Activated naive CD4-positive, alpha-beta T cell treated with Interleukin-2 at 50 U/mL for 16 hours (primary cell): ENCODE measurements around the gene PLCB3.

Source experiments
- DNase-seq: peaks from one replicate; pipeline ENCODE4 v3.0.0-alpha.2; 2020

PLCB3 gene

GRCh38 chr11:64251016-64251752 lies at the start of gene PLCB3:
Gene PLCB3, plus strand, starts transcription at chr11:64251530. Its CDS starts 120 bp downstream, at chr11:64251650.
- peak; percentile 65 for DNase-seq

GRCh38 chr11:64201543-64201942 lies 49.8 kb upstream of the PLCB3 start:
- DNase-seq = no peak

- DNase-seq = no peak
These were observed 48.3 kb upstream of the PLCB3 start for GRCh38 chr11:64202992-64203391.

GRCh38 chr11:64203421-64204079 lies 47.8 kb upstream of the PLCB3 start:
- DNase-seq = no peak

- no peak for DNase-seq
These were observed 47.3 kb upstream of the PLCB3 start for GRCh38 chr11:64204080-64204440.

- peak; percentile 82 for DNase-seq
These were observed 46.8 kb upstream of the PLCB3 start for GRCh38 chr11:64204464-64204989.

- peak; percentile 70 for DNase-seq
These were observed 44.7 kb upstream of the PLCB3 start, which contains the start of gene FERMT3 for GRCh38 chr11:64206457-64207255. Gene FERMT3, plus strand, starts transcription at chr11:64206721. Its CDS starts 644 bp downstream, at chr11:64207365.

- DNase-seq = peak; percentile 85
These were observed 43.9 kb upstream of the PLCB3 start for GRCh38 chr11:64207256-64208085.

GRCh38 chr11:64208086-64208795 lies 43.1 kb upstream of the PLCB3 start:
- DNase-seq = no peak

- no peak for DNase-seq
These were observed 42.4 kb upstream of the PLCB3 start for GRCh38 chr11:64208796-64209562.

- DNase-seq = no peak
These were observed 41.8 kb upstream of the PLCB3 start for GRCh38 chr11:64209563-64209843.

- DNase-seq = no peak
These were observed 40.9 kb upstream of the PLCB3 start for GRCh38 chr11:64210301-64211020.

GRCh38 chr11:64211181-64211872 lies 40.0 kb upstream of the PLCB3 start:
- DNase-seq = no peak

GRCh38 chr11:64216879-64217278 lies 34.5 kb upstream of the PLCB3 start:
- no peak for DNase-seq

- no peak for DNase-seq
These were observed 32.5 kb upstream of the PLCB3 start for GRCh38 chr11:64218628-64219353.

GRCh38 chr11:64219354-64219684 lies 32.0 kb upstream of the PLCB3 start:
- DNase-seq = no peak

- no peak for DNase-seq
These were observed 31.6 kb upstream of the PLCB3 start for GRCh38 chr11:64219755-64220154.

GRCh38 chr11:64220271-64220670 lies 31.1 kb upstream of the PLCB3 start:
- no peak for DNase-seq

- no peak for DNase-seq
These were observed 30.5 kb upstream of the PLCB3 start for GRCh38 chr11:64220798-64221197.
